HG03108 (cell line): ENCODE data around the gene AGK.

ENCODE experiments used
- ATAC-seq: cut with Tn5 transposase; IDR thresholded peaks from one replicate; pipeline ENCODE4 v1.9.1; 2021; ENCODE audit warnings: moderate library complexity; ENCODE audit not compliant: unreplicated experiment

Gene AGK, protein sequence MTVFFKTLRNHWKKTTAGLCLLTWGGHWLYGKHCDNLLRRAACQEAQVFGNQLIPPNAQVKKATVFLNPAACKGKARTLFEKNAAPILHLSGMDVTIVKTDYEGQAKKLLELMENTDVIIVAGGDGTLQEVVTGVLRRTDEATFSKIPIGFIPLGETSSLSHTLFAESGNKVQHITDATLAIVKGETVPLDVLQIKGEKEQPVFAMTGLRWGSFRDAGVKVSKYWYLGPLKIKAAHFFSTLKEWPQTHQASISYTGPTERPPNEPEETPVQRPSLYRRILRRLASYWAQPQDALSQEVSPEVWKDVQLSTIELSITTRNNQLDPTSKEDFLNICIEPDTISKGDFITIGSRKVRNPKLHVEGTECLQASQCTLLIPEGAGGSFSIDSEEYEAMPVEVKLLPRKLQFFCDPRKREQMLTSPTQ

GRCh38 chr7:141551094-141551781, at the start of gene AGK:
AGK (plus strand) TSS chr7:141551410; CDS start chr7:141555467, 4,057 bp downstream.
- peak; percentile 94 for ATAC-seq

- no peak for ATAC-seq
Observed at GRCh38 chr7:141501451-141501850, 49.8 kb upstream of the AGK start.

DNA sequence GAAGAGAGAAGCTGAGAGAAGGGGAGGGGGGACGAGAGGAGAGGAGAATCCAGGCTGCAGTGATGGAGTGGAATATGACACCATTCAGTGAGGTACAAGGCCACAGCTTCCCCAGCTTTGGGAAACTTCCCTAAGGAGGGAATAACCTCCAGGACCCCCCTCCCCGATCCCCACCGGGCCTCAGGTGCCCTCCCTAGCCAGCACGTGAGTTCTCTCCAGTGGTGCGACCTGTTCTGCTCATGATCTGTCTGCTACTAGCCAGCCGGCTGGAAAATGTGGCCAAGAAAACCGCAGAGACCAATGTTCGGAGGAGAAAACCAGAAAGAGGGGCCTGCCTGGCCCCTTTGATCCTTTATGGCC, 39.9 kb upstream of the AGK start:
- no peak for ATAC-seq

- no peak for ATAC-seq
Observed at GRCh38 chr7:141511676-141512396, 39.4 kb upstream of the AGK start.

DNA sequence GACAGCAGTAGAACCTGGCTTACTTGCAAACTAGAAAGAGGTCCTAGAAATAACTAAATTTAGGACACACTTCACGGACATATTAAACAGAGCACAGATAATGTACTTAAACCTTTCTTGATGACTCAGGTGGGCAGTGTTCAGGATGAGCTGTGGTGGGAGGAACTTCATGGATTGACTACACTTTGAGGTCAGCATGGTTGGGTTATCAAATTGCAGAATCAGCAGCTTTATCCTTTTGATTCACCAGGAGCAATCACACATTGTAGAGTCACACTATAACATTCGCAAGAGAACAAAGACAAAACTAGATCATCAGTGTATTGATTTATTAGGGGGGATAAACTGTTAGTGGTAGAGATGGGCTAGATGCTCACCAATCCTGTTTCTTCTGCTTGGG, 38.6 kb upstream of the AGK start:
- ATAC-seq, result no peak

DNA sequence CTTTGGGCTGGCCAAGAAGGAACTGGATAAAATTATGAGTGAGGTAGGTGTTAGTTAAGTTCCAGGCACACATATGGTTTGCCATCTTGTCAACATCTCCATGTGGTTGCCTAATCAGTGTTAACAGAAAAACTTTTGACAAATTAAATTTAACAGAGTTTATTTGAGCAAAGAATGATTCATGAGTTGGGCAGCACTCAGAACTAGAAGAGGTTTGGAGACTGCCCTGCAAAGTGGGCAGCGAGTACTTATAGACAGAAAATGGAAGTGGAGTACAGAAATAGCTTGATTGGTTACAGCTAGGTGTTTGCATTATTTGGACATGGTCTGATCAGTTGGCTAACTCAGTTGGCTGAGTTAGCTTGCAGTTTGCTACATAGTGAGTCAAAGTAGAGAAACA, 37.5 kb upstream of the AGK start:
- ATAC-seq, result no peak

DNA sequence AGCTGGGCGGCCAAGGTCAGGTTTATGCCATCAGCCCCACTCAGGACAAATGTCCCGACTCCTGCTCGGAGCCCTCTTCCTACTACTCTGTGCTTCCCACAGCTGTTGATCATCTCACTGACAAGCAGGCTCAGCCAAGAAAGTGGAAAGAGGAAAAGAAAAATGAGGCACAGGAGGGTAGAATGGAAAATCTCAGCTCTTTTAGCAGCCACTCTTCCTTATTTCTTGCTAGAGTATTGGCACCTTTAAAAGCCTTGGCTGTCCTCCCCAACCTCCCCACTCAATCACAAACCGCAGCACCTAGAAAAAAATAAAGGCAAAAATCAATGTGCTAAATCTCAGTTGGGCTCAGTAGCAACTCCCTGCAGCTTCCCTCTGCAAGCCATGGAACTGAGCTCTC, 35.3 kb upstream of the AGK start:
- no peak for ATAC-seq

GRCh38 chr7:141519623-141520022, 31.6 kb upstream of the AGK start:
- ATAC-seq, result no peak

DNA sequence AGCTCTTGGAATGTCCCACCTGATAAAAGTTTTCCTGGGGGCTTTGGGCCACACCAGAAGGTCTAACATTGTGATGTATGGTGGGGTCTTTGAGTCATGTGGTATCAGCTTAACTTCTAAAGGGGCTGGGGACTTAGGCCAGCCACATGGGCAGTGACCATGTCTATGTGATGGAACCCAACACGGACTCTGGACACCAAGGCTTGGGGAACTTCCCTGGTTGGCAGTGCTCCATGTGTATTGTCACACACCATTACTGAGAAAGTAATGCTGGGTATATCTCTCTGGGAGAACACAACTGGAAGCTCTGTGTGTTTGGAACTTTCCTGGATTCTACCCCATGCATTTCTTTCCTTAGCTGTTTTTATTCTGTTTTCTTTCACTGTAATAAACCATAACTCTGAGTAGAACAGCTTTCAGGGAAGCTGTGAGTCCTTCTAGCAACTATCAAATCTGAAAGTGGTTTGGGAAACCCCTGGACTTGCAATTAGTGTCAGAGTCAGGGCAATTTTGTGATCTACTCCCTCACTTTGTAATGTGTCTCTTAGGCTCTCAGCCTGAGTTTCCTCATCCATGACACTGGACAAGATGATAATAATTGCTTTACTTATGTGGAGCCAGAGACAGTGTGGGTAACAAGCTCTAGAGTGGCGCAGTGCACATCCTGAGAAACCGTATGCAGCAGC, 28.4 kb upstream of the AGK start:
- ATAC-seq, result no peak

DNA sequence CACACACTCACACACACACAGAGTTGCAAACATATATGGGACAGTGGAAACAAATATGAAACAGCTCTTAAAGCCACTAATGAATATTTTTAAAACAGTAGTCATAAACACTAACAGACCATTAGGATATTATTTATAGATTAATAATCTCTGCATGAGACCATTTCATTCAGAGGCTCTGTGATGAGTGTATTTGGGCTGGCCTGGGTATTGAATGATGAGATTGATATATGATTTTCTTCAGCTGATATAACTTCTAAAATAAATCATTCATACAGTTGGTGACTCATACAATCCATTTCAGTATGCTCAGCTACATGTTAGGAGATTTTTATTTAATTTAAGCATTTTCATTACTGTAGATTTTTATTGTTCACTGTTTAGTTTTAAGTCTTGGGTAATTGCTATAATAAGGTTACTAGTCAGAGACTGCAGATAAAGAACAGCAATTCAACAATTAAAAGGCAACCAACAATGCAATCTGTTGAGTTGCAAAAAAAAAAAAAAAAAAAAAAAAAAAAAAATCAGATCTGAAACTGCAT, 25.2 kb upstream of the AGK start:
- no peak for ATAC-seq

GRCh38 chr7:141527076-141527475, 24.1 kb upstream of the AGK start:
- ATAC-seq, result no peak

- no peak for ATAC-seq
Observed at GRCh38 chr7:141528399-141528798, 22.8 kb upstream of the AGK start.

- ATAC-seq, result no peak
Observed at GRCh38 chr7:141533149-141533949, 17.9 kb upstream of the AGK start.

GRCh38 chr7:141534757-141535737, 16.2 kb upstream of the AGK start:
- ATAC-seq, result no peak

DNA sequence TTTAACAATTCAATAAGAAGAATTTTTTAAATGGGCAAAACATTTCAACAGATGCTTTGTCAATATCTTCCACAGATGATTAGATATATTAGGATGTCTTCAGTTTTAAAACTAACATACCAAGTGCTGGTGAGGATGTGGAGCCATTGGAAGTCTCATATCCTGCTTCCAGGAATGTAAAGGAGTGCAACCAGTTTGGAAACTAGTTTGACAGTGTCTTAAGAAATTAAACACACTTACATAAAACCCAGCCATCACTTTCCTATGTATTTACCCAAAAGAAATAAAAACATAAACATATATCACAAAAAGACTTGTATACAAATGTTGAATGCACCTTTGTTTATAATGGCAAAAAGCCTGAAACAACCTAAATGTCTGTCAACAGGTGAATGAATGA, 13.3 kb upstream of the AGK start:
- no peak for ATAC-seq

GRCh38 chr7:141541375-141541774, 9.8 kb upstream of the AGK start:
- ATAC-seq, result no peak

DNA sequence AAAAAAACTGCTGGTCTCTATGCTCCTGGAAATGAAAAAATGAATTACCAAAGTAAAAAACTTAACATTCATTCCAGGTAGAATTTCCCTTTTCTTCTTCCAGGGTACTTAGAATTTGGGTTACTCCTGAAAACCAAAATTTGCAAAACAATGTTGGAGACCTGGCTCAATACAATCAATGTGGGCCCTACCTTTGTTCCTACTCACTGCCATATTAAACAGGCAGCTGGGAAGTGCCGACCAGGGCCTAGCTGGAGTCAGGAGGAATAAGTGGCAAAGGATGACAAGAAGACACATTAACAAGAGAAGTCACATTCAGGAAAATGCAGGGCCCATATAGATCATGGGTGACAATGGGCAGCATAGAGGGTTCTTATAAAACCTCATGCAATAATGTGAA, 6.4 kb upstream of the AGK start:
- ATAC-seq, result no peak

DNA sequence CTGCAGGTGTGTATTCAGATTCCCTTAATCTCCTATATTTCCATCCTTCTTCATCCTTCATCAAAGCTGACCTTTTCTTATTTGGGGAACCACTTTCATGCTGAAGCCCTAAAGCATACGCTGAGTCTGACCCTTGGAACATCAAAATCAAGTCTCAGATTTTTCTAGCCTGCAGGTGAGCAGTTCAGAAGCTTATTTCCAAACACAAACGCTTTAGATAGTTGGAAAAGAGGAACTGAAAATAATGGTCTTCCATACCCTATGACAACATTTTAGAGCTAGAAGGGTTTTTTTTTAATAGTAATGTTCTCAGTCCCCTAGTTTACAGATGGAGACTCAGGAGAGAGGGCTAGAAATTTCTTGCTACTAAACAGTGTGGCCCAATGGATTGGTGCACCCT, 1.6 kb upstream of the AGK start:
- no peak for ATAC-seq
